Activated CD4-positive, alpha-beta T cell treated with anti-CD3 and anti-CD28 coated beads, Interleukin-2, amount 10 ng/mL, durations not matched to agents 24 days and 14 days (primary cell): ENCODE results near the gene SCN2B. TPM values are rescaled to one million over a fixed set of nuclear protein-coding genes. Genes with fewer than 3 reads are reported as not detected.
A peak's percentile ranks its signal among the peaks of the same experiment; 100 is the strongest.
"Not testable (repeated sequence)": the region's sequence is repeated elsewhere in the genome, so short reads cannot be mapped to it uniquely, and the experiment has no call there.

ENCODE experiments used
- DNase-seq: peaks from one replicate; pipeline ENCODE4 v3.0.0; 2022
- H3K27ac Mint-ChIP-seq: one replicate; pipeline ENCODE4 v1.8.0; 2022; ENCODE audit warnings: mild to moderate bottlenecking, mixed read lengths
- H3K27me3 Mint-ChIP-seq: one replicate; pipeline ENCODE4 v1.8.0; 2022; ENCODE audit warnings: mixed read lengths
- H3K36me3 Mint-ChIP-seq: one replicate; pipeline ENCODE4 v1.8.0; 2022; ENCODE audit warnings: low read depth, mild to moderate bottlenecking, mixed read lengths
- H3K4me1 Mint-ChIP-seq: one replicate; pipeline ENCODE4 v1.8.0; 2021; ENCODE audit warnings: mixed read lengths
- H3K4me3 Mint-ChIP-seq: one replicate; pipeline ENCODE4 v1.8.0; 2022; ENCODE audit warnings: mild to moderate bottlenecking, moderate library complexity, mixed read lengths
- H3K9me3 Mint-ChIP-seq: one replicate; pipeline ENCODE4 v1.8.0; 2021; ENCODE audit warnings: mixed read lengths
- intact Hi-C: fragments of 100-400 bp; cut with micrococcal nuclease; formaldehyde crosslinking; loops from one replicate; pipeline ENCODE4 v1.15.1; 2023
- total RNA-seq: library from RNA; stranded (reverse); gene quantifications from 2 replicates; pipeline ENCODE4 v1.2.3, GENCODE V29; 2022

The SCN2B gene
- total RNA-seq, 1 donor from 2014 or later = 0.05 TPM

GRCh38 chr11:118200901-118201680, 24.7 kb upstream of the SCN2B start:
- intact Hi-C loops = loop anchor here (1.0 to 5.0 kb wide), 6 partner anchors 16 to 236 kb away; partner anchors contain the start of genes CD3D and KMT2A
- peak; percentile 84 for DNase-seq
- no peaks in the 10 kb centered on the region for H3K27me3 Mint-ChIP-seq
- H3K9me3 Mint-ChIP-seq = peaks cover 6% of the 10 kb centered on the region
- peaks cover 27% of the 10 kb centered on the region for H3K4me1 Mint-ChIP-seq
- no peak overlapping the region for H3K4me3 Mint-ChIP-seq
- H3K27ac Mint-ChIP-seq = no peak overlapping the region
- H3K36me3 Mint-ChIP-seq = peaks cover 51% of the 10 kb centered on the region

GRCh38 chr11:118200497-118200896, 24.1 kb upstream of the SCN2B start:
- H3K36me3 Mint-ChIP-seq = peaks cover 47% of the 10 kb centered on the region
- no peaks in the 10 kb centered on the region for H3K27me3 Mint-ChIP-seq
- H3K9me3 Mint-ChIP-seq = no peaks in the 10 kb centered on the region
- no peak overlapping the region for H3K4me3 Mint-ChIP-seq
- no peak overlapping the region for H3K27ac Mint-ChIP-seq
- peaks cover 21% of the 10 kb centered on the region for H3K4me1 Mint-ChIP-seq
- no peak for DNase-seq
- intact Hi-C loops = loop anchor here (2.0 to 5.0 kb wide), 4 partner anchors 32 to 237 kb away; partner anchors contain the start of genes CD3D and KMT2A

GRCh38 chr11:118199135-118199534, 22.7 kb upstream of the SCN2B start:
- DNase-seq = no peak
- H3K27ac Mint-ChIP-seq = peak overlapping the region; percentile 82
- H3K4me3 Mint-ChIP-seq = peak overlapping the region; percentile 62
- intact Hi-C loops = no loop called here
- no peaks in the 10 kb centered on the region for H3K27me3 Mint-ChIP-seq
- no peaks in the 10 kb centered on the region for H3K9me3 Mint-ChIP-seq
- H3K4me1 Mint-ChIP-seq = peaks cover 18% of the 10 kb centered on the region
- H3K36me3 Mint-ChIP-seq = peaks cover 56% of the 10 kb centered on the region

- peak overlapping the region; percentile 62 for H3K4me3 Mint-ChIP-seq
- intact Hi-C loops = loop anchor here (1.0 kb wide), 2 partner anchors 93 to 155 kb away; no protein-coding TSS in a partner anchor
- H3K27ac Mint-ChIP-seq = peak overlapping the region; percentile 82
- H3K27me3 Mint-ChIP-seq = no peaks in the 10 kb centered on the region
- peak; percentile 94 for DNase-seq
- H3K36me3 Mint-ChIP-seq = peaks cover 64% of the 10 kb centered on the region
- no peaks in the 10 kb centered on the region for H3K9me3 Mint-ChIP-seq
- H3K4me1 Mint-ChIP-seq = peaks cover 21% of the 10 kb centered on the region
Measured at GRCh38 chr11:118198370-118198769, 21.9 kb upstream of the SCN2B start.

- Mint-ChIP-seq H3K27ac (peak overlapping the region; percentile 48), H3K9me3 (no peaks in the 10 kb centered on the region), H3K4me1 (peaks cover 21% of the 10 kb centered on the region), H3K27me3 (peaks cover under 1% of the 10 kb centered on the region), H3K36me3 (peaks cover 86% of the 10 kb centered on the region), H3K4me3 (no peak overlapping the region)
- DNase-seq = no peak
- intact Hi-C loops = no loop called here
Measured at GRCh38 chr11:118194835-118195627, 18.6 kb upstream of the SCN2B start.

- peak overlapping the region; percentile 41 for H3K27ac Mint-ChIP-seq
- DNase-seq = no peak
Measured at GRCh38 chr11:118193910-118194566, 17.6 kb upstream of the SCN2B start.

GRCh38 chr11:118192817-118193216, 16.4 kb upstream of the SCN2B start:
- H3K27me3 Mint-ChIP-seq, H3K4me3 Mint-ChIP-seq, DNase-seq, intact Hi-C loops, H3K27ac Mint-ChIP-seq, H3K4me1 Mint-ChIP-seq, H3K9me3 Mint-ChIP-seq: not testable (repeated sequence)
- H3K36me3 Mint-ChIP-seq = peaks cover 65% of the 10 kb centered on the region

More at GRCh38 chr11:118193910-118194566, 17.6 kb upstream of the SCN2B start:
- H3K4me1 Mint-ChIP-seq = peaks cover 18% of the 10 kb centered on the region
- H3K4me3 Mint-ChIP-seq = no peak overlapping the region
- H3K9me3 Mint-ChIP-seq = no peaks in the 10 kb centered on the region
- peaks cover 77% of the 10 kb centered on the region for H3K36me3 Mint-ChIP-seq
- peaks cover 10% of the 10 kb centered on the region for H3K27me3 Mint-ChIP-seq
- intact Hi-C loops = no loop called here

GRCh38 chr11:118190942-118191506, 14.6 kb upstream of the SCN2B start:
- peaks cover 19% of the 10 kb centered on the region for H3K27me3 Mint-ChIP-seq
- DNase-seq, H3K4me1 Mint-ChIP-seq, H3K9me3 Mint-ChIP-seq, intact Hi-C loops, H3K4me3 Mint-ChIP-seq, H3K27ac Mint-ChIP-seq: not testable (repeated sequence)
- H3K36me3 Mint-ChIP-seq = peaks cover 49% of the 10 kb centered on the region

GRCh38 chr11:118186346-118187107, 10.1 kb upstream of the SCN2B start:
- peaks cover 9% of the 10 kb centered on the region for H3K36me3 Mint-ChIP-seq
- intact Hi-C loops = no loop called here

GRCh38 chr11:118184784-118185579, 8.5 kb upstream of the SCN2B start:
- Mint-ChIP-seq H3K9me3 (no peaks in the 10 kb centered on the region), H3K4me3 (no peak overlapping the region), H3K36me3 (no peaks in the 10 kb centered on the region), H3K4me1 (peaks cover 3% of the 10 kb centered on the region), H3K27me3 (peaks cover 39% of the 10 kb centered on the region), H3K27ac (no peak overlapping the region)
- no peak for DNase-seq
- intact Hi-C loops = no loop called here

More at GRCh38 chr11:118186346-118187107, 10.1 kb upstream of the SCN2B start:
- no peak overlapping the region for H3K4me3 Mint-ChIP-seq
- no peak overlapping the region for H3K27ac Mint-ChIP-seq
- DNase-seq = no peak
- H3K4me1 Mint-ChIP-seq = peaks cover 3% of the 10 kb centered on the region
- peaks cover 40% of the 10 kb centered on the region for H3K27me3 Mint-ChIP-seq
- no peaks in the 10 kb centered on the region for H3K9me3 Mint-ChIP-seq

GRCh38 chr11:118183691-118184090, 7.3 kb upstream of the SCN2B start:
- H3K36me3 Mint-ChIP-seq, H3K4me3 Mint-ChIP-seq, H3K4me1 Mint-ChIP-seq, DNase-seq, H3K9me3 Mint-ChIP-seq, H3K27ac Mint-ChIP-seq, intact Hi-C loops: not testable (repeated sequence)
- H3K27me3 Mint-ChIP-seq = peaks cover 32% of the 10 kb centered on the region

GRCh38 chr11:118180300-118180703, 3.9 kb upstream of the SCN2B start:
- Mint-ChIP-seq H3K4me1 (peaks cover 2% of the 10 kb centered on the region), H3K36me3 (no peaks in the 10 kb centered on the region), H3K27me3 (peaks cover 36% of the 10 kb centered on the region), H3K27ac (no peak overlapping the region), H3K4me3 (no peak overlapping the region), H3K9me3 (no peaks in the 10 kb centered on the region)
- DNase-seq = no peak
- intact Hi-C loops = no loop called here
